ENCODE data around the gene NEDD9. TPM values are rescaled to one million over a fixed set of nuclear protein-coding genes. Genes with fewer than 3 reads are reported as not detected.

NEDD9 gene
- total RNA-seq, 2 experiments from 2014 or later: 57.5 to 57.9 TPM

GRCh38 chr6:11263291-11263775 is 30.9 kb upstream of the NEDD9 start:
- ChIA-PET CTCF (no interaction called here), POLR2A (no interaction called here)

DNA sequence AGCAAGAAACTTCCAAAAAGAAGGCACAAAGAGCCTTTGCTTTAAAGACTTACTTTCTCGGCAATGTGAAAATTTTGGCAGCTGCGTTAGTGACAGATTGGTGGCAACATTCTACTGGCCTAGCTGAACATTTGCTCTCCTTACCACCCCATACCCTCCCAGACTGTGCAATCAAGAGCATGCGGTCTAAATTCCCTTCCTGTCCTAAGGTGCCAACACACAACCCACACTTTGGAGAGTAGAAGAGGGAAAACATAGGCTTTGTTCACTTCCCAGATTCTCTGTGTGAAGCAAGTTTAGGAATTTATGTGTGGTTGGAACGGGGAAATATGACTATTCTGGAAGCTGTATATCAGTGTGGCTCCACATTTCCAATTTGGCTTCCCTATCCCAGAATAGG is 29.8 kb upstream of the NEDD9 start:
- ChIA-PET CTCF (interaction anchor here (0.5 kb wide), 1 partner anchor 111 kb away, joined by 3 read pairs; no protein-coding TSS in a partner anchor), POLR2A (no interaction called here)

- CTCF ChIA-PET: interaction anchor here (0.7 to 3.1 kb wide), 2 partner anchors 15 to 17 kb away, joined by 3 to 7 read pairs; no protein-coding TSS in a partner anchor
- POLR2A ChIA-PET: interaction anchor here (0.7 to 1.5 kb wide), 3 partner anchors 17 to 315 kb away, joined by 3 to 8 read pairs (median 4); no protein-coding TSS in a partner anchor
These were observed 28.0 kb upstream of the NEDD9 start for GRCh38 chr6:11260249-11261038.

DNA sequence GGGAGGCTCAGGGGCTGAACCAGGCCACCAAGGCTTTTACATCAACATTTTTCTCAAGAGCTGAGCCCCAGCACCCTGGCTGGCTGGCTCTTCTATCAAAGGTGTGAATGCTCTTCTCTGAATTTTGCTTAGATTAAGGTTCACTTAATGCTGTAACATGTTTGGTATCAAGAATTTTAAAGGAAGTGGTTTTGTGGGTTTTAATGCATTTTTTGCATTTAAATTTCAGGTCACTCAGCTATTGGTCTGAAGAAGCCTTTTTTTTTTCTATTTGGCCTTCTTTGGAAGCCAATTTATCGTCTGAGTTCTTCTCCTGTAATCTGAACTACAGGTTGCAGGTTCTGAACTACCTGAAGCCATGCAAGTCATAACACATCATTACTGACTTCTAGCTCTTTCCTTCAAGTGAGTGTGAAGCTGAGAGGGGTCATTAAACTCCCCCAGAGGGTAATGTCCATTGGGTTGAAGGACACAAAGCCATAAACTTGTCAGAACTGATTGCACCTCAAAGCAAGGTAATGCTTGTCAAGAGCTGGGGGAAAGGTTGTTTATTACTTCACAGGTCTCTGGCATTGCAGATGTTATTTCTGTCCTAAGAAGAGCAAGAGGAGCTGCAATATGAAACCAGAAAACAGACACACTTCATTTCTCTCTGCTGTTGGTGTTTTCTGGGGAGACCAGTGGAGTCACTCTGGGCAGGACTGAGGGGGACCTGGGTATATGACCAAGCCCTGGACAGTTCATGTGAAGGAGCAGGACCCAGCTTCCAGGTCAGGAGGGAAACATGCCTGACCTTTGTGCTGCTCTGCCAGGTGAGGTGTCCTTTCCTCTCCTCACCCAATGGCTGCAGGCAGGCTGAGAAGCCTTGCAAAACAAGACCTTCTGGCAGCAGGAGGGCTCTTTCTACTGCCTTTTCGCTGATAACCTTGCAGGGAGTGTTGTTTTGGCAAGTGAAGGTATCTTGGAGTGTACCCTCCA is 26.1 kb upstream of the NEDD9 start:
- ChIA-PET CTCF (interaction anchor here (0.9 to 3.1 kb wide), 2 partner anchors 19 to 238 kb away, joined by 3 to 7 read pairs; no protein-coding TSS in a partner anchor), POLR2A (interaction anchor here (0.8 to 1.4 kb wide), 5 partner anchors 19 to 105 kb away, joined by 3 to 5 read pairs (median 3); no protein-coding TSS in a partner anchor)

DNA sequence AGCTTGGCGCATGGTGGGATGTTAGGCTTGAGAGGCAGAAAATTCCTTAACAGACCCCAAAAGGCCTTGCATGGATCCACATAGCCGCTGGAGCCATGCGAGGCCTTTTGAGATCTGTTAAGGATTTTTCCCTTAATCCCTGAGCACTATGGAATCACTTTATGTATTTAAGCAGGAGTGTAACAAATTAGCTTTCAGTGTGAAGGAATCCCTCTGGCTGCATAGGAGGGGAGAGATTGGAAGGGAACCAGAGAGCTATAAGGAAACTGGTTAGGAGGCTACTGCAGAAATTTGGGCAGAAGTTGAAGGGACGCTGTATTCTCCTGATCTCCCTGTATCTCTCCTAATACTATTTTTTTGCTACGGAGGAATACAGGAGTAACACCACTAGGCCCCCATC is 23.1 kb upstream of the NEDD9 start:
- POLR2A ChIA-PET: no interaction called here
- CTCF ChIA-PET: no interaction called here

- POLR2A ChIA-PET: interaction anchor here (0.7 kb wide), 1 partner anchor 29 kb away, joined by 3 read pairs; no protein-coding TSS in a partner anchor
- CTCF ChIA-PET: interaction anchor here (0.6 kb wide), 1 partner anchor 80 kb away, joined by 3 read pairs; no protein-coding TSS in a partner anchor
These were observed 21.1 kb upstream of the NEDD9 start for GRCh38 chr6:11253594-11253993.

DNA sequence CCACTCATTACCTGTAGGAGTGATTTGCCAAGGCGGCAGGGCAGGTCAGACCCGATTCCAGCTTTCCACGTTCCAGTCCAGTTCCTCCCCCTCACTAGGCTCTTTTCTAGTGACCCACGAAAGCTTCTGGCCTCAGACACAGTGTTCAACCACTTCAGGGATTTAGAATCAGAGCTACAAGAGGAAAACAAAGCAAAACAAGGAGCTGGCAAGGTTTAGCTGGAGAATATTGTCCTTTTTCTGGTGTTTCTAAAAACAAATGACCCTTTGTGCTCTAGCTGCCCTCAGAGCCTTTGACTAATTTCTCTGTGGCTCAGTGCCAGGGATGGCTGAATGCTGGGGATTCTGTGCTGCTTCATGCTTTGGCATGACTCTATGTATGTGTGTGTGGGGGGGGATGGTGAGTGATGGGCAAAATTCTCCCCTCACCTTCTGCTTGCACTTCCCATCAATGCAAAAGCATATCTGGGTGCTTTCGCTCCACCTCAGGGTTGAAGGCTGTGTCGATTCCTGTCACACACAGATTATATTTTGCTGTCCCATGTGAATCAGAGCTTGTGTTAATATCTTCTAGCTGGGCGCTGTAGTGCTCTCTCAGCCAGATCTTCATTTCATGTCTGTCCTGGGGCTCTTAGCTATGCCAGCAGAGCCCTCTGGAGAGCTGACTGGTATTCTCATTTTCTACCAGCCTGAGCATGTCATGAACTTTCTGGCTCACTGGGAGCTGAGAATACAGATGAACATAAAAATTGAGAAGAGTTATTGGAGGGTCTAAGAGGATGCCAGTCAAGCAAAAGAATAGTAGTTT is 19.3 kb upstream of the NEDD9 start:
- ChIA-PET POLR2A (no interaction called here), CTCF (interaction anchor here (0.8 kb wide), 1 partner anchor 20 kb away, joined by 3 read pairs; the partner anchor contains the start of gene NEDD9)

DNA sequence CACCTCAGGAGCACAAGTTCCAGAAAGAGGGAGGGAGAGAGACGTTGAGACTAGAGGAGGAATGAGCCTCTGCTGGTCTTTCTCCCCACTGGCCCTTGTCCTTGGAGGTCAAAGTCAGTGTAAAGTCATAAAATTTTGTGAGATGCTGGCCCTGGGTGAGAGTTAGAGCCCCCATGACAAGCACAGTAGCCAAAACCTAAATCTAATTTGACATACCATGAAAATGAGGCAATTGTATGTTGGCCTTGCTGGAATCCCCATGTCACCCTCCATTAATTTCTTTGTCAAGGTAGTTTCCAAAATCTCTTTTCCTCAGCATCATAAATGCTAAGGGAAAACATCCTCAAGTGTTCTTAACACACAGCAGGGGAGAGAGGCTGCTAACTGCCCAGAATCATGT is 17.6 kb upstream of the NEDD9 start:
- POLR2A ChIA-PET: no interaction called here
- CTCF ChIA-PET: no interaction called here

DNA sequence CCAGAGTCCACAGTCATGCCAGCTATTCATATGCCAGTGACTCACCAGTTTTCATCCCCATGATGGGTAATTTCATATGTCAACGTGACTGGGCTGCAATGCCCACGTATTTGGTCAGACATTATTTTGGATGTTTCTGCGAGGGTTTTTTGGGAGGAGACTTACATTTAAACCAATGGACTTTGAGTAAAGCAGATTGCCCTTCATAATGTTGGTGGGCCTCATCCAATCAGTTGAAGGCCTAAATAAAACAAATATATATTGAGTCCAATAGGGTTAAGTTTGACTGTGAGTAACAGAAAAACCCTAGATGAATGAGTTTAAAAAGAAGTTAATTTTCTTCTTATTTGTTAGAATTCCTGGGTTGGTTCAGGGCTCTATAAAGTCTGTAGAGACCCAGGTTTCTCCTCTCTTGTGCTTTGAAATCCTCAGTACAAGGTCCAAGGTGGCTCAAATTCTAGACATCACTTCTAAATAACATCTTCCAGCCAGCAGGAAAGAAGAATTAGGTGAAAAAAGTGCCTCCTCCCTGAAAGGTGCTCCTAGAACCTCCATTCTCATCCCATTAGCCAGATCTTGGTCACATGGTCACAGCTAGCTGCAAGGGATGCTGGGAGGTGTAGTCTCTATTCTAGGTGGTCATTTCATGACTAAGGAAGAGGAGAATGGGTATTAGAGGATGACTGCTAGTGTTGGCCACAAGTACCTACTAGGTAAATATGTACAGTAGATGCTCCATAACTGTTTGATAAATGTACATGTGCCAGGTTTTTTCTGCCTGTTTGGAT is 16.7 kb upstream of the NEDD9 start:
- ChIA-PET CTCF (no interaction called here), POLR2A (no interaction called here)

- ChIA-PET CTCF (interaction anchor here (1.7 kb wide), 1 partner anchor 249 kb away, joined by 3 read pairs; no protein-coding TSS in a partner anchor), POLR2A (no interaction called here)
These were observed 14.3 kb upstream of the NEDD9 start for GRCh38 chr6:11246722-11247121.

DNA sequence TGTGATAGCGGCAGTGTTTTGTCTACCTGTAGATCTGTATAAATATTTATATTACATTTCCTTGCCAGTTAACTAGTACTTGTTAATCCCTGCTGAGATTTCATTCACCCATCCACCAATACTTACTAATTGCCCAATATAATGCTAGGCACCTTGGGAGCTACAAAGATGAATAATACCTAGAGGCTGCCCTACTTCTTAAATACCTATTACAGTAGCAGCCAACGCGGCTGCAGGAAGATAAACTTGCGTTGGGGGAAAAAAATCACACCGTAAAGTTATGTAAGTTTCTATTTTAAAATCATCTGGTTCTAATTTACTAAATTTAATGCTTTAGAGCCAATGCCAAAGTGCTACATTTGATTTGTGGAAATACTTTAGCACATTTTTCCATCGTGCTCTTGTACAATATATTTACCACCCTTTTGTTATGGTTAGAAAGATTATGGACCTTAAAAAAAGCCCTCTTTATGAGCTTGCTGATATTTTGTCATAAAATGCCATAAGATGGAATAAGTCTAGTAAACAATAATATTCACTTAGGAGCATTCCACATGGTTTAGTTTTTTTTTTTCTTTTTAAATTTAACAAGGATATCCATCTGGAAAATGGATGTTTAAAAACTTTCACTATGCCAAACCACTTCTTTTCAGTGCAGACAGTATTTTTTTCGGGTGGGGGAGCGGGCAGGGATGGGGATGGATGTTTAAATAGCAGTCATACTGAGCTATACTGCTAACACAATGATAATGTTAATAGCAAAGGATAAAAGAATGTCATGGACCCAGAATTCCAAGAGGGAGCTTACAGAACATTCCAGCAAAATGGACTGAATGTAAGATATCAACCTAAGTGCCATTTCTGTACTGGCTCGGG is 13.2 kb upstream of the NEDD9 start:
- CTCF ChIA-PET: no interaction called here
- POLR2A ChIA-PET: interaction anchor here (0.6 to 1.7 kb wide), 3 partner anchors 13 to 551 kb away, joined by 3 to 8 read pairs (median 3); partner anchors contain the start of genes C6orf52, NEDD9 and PAK1IP1

- ChIA-PET CTCF (no interaction called here), POLR2A (interaction anchor here (0.6 to 1.7 kb wide), 3 partner anchors 12 to 550 kb away, joined by 3 to 8 read pairs (median 3); partner anchors contain the start of genes C6orf52, NEDD9 and PAK1IP1)
These were observed 12.1 kb upstream of the NEDD9 start for GRCh38 chr6:11244387-11245126.

- POLR2A ChIA-PET: no interaction called here
These were observed 11.4 kb upstream of the NEDD9 start for GRCh38 chr6:11243861-11244260.

DNA sequence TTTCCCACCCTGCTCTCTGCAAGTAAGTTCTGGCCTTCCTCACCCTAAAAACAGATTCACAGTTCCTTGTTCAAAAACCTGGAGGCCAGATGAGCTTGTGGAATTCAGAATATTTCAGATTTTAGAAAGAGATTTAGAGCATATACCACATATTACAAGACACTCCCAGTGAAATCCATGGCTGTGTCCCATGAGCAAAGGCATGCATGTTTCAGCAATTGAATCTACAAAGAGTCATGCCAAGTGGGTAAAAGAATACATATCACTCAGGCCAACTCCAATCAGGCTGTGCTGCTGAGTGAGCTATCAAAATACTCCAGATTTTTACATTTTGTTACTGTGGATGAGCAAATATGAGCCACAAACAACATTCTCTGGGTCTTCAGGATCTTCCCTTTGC is 10.2 kb upstream of the NEDD9 start:
- ChIA-PET POLR2A (interaction anchor here (0.5 kb wide), 1 partner anchor 49 kb away, joined by 7 read pairs; no protein-coding TSS in a partner anchor), CTCF (no interaction called here)

More at GRCh38 chr6:11243861-11244260, 11.4 kb upstream of the NEDD9 start:
- CTCF ChIA-PET: no interaction called here

DNA sequence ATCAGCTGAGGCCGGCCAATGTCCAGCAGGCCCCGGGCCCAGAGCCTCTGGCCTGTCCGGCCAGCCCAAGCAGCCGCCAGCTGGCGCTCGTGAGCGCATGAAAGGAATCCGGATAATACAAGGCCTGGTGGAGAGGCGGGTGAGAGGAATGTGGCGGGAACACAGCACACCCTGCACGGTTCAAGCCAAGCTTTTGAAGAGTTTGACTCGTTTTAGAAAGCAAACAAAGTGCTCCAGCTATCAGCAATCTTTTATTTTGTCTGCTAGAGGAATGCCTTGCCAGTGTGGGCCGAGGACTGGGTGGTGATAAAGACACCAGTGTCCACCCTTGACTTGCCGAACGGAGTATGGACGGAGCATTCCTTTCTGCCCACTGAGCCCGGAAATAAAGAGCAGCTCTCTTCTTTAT is 9.3 kb upstream of the NEDD9 start:
- ChIA-PET POLR2A (interaction anchor here (0.6 kb wide), 1 partner anchor 16 kb away, joined by 4 read pairs; no protein-coding TSS in a partner anchor), CTCF (interaction anchor here (1.1 kb wide), 1 partner anchor 9 kb away, joined by 3 read pairs; the partner anchor contains the start of gene NEDD9)

Measured in activated CD8-positive, alpha-beta memory T cell treated with anti-CD3 and anti-CD28 coated beads for 36 hours (primary cell).